ENCODE measurements around the gene LNX2.

The LNX2 gene

DNA sequence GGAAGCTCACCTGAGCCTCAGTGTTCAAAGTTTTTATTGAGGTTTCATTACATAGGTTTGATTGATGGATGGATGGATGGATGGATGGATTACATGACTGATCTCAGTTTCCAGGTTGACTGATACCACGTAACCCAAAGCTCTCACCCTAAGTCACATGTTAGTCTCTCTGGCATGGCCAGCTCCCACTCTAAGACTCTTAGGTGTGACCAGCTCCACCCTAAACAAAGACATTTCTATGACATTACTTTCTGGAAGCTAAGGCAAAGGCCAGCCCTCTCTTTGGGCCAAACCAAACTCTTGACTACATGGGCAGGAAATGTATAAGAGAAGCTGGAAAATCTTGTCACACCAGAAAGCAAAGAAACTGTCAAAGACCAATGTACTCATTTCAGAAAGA lies 30.0 kb upstream of the LNX2 start:
- no peak for DNase-seq (ENCODE audit: extremely low read depth, low read depth)
- TF ChIP-seq, protein P1, sequence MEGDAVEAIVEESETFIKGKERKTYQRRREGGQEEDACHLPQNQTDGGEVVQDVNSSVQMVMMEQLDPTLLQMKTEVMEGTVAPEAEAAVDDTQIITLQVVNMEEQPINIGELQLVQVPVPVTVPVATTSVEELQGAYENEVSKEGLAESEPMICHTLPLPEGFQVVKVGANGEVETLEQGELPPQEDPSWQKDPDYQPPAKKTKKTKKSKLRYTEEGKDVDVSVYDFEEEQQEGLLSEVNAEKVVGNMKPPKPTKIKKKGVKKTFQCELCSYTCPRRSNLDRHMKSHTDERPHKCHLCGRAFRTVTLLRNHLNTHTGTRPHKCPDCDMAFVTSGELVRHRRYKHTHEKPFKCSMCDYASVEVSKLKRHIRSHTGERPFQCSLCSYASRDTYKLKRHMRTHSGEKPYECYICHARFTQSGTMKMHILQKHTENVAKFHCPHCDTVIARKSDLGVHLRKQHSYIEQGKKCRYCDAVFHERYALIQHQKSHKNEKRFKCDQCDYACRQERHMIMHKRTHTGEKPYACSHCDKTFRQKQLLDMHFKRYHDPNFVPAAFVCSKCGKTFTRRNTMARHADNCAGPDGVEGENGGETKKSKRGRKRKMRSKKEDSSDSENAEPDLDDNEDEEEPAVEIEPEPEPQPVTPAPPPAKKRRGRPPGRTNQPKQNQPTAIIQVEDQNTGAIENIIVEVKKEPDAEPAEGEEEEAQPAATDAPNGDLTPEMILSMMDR (IDR thresholded peaks at IDR 0.05; ENCODE audit: low read depth, low read length), result no peak

DNA sequence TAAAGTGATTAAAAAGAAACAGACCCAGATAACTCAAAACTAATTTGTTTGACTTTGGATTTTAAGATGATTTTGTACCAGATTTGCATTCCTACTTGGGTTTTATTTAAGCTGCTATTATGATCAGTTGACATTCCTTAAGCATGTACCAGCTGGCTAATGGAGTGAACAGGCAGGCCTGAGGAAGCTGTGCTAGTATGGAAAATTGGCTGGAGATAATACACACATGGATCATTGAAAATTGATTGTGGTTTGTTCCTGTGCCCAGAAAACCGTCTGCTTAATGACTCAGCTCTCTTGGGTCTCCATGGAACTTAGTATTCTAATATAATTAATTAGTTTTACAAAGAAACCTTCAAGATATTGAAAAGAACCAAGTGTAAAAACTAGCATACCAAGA lies 24.0 kb upstream of the LNX2 start:
- TF ChIP-seq, protein P1 (IDR thresholded peaks at IDR 0.05; ENCODE audit: low read depth, low read length), result no peak
- DNase-seq (ENCODE audit: extremely low read depth, low read depth), result peak; percentile 71

DNA sequence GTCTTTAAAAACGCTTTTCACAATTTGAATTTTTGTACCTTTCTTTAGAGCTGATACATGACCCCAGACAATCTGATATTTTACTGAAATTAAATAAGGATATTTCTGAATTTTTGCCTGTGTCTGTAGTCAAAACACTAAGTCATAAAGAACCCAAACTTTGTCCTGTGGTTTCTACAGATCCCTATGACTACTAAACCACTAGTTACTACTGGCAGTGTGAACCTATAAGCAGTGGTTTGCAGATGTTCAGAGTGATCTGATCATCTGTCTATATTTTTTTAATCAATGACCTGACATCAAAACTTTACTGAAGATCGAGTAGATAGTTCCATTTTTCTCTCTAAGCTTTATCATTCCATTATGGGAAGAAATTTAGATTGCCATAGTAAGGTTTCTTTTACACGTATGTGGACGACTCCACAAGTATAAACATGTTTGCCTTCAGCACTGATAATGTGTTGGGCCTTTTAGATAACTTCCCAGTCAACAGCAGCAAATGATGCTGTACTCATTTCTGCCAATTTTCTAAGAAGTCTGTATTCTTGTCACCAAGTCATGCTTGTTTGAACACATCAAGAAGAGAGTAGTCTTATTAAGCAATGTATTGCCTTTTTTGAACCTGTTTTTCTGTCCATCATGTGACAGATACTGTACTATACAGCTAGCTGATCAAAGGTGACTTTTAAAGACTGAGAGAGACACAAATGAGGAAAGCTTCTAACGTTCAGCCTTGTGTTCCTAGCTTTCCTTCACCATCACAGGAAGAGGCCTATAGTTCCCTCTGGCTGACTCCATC lies 23.2 kb upstream of the LNX2 start:
- DNase-seq (ENCODE audit: extremely low read depth, low read depth), result no peak
- TF ChIP-seq, protein P1 (IDR thresholded peaks at IDR 0.05; ENCODE audit: low read depth, low read length), result no peak

DNA sequence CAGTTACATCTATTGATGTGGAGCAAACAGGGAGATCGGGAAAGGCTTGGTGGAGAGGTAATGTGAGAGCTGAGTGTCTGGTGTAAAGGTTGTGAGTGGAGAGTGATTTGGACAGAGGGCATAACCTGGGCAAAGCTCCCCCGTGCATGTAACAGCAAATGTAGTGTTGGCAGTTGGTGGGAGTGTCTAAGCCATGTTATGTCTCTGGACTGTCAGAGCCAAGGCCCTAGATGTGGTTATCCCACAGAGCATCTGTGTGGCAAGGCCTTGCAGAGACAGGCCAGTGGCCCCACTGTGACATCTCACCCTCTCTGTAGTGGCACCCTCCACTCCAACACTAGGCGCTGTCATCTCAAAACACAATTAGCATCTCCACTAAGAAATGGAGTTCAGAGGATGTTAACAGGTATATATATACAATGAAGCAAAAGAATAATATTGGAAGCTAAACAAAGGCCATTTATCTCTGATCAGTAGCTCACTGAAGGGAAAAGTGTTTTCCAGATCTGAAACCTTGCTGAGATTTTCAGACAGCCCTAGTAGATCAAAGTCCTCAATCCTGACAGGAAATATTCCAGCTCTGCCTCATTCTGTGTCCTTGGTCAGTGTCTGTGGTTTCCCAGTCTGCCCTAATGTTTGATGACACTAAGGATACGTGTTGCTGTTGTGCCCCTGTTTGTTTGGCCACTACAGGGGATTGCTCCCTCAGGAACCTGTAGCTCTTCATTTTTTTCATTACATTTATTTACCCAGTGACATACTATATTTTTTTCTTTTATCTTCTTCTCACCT lies 21.6 kb upstream of the LNX2 start:
- no peak for DNase-seq (ENCODE audit: extremely low read depth, low read depth)
- TF ChIP-seq, protein P1 (IDR thresholded peaks at IDR 0.05; ENCODE audit: low read depth, low read length), result no peak

DNA sequence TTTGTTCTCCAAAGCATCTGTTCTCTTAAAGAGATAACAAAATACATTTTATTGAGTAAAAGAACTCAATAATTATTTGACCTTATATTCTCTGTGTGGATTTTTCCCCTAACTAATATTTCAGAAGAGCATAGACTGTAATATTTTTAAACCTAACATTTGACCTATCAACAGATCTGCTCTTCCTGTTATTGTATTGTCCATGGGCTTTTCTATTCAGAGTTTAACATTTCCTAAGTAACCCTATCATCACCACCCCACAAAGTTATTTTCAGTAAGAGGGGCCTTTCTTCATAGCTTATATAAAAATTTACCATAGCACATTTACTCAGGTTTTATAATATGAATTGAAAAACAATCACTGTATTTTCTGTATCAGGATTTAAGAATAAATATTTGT lies 18.9 kb upstream of the LNX2 start:
- DNase-seq (ENCODE audit: extremely low read depth, low read depth), result no peak
- TF ChIP-seq, protein P1 (IDR thresholded peaks at IDR 0.05; ENCODE audit: low read depth, low read length), result no peak

DNA sequence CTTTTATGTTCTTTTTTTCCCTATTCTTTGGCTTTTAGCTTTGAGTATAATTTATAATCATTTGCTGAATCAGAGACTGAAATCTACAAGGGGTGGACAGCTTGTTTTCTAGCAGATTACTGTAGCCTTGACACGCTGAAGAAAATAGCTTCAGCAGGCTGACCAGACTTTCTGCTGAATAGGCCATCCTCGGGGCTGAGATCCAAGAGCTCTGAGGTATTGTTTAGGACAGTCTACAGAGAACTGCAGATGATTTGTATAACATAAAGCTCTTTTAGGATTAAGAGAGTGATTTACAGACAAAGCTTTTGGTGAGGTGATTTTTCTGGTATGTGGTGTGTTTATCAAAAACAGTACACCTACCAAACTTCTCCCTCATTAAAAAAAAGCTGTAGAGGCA lies 18.2 kb upstream of the LNX2 start:
- TF ChIP-seq, protein P1 (IDR thresholded peaks at IDR 0.05; ENCODE audit: low read depth, low read length), result no peak
- DNase-seq (ENCODE audit: extremely low read depth, low read depth), result no peak

DNA sequence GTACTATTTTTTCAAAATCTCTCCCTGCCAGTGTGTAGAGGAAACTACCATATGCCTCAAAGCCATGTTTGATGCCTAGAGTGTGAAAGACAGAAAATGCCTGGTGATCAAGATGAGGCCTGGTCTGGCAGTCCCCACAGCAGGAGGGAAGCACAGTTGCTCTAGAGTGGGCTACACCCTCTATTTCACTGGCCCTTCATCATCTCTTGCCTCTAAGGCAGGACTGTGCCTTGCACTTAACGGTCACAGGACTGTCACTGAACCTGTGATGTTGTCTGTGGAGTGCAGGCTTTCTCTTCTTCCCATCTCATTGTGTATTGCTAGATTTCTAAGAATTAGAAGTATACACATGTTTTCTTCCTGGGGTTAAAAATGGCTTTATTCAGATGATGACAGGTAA lies 17.7 kb upstream of the LNX2 start:
- TF ChIP-seq, protein P1 (IDR thresholded peaks at IDR 0.05; ENCODE audit: low read depth, low read length), result no peak
- DNase-seq (ENCODE audit: extremely low read depth, low read depth), result no peak

Measured in AG09319 (cell line).